ENCODE results near the gene MEIS2. TPM values are rescaled to one million over a fixed set of nuclear protein-coding genes. Genes with fewer than 3 reads are reported as not detected.

MEIS2 gene
- 40.3 TPM for total RNA-seq
- long read RNA-seq, full-length matches to known transcripts, result 3 of 42 reads
- long read RNA-seq, partial matches to known transcripts, result 10 of 42 reads
- long read RNA-seq, other reads (novel, unspliced or antisense), result 29 of 42 reads

DNA sequence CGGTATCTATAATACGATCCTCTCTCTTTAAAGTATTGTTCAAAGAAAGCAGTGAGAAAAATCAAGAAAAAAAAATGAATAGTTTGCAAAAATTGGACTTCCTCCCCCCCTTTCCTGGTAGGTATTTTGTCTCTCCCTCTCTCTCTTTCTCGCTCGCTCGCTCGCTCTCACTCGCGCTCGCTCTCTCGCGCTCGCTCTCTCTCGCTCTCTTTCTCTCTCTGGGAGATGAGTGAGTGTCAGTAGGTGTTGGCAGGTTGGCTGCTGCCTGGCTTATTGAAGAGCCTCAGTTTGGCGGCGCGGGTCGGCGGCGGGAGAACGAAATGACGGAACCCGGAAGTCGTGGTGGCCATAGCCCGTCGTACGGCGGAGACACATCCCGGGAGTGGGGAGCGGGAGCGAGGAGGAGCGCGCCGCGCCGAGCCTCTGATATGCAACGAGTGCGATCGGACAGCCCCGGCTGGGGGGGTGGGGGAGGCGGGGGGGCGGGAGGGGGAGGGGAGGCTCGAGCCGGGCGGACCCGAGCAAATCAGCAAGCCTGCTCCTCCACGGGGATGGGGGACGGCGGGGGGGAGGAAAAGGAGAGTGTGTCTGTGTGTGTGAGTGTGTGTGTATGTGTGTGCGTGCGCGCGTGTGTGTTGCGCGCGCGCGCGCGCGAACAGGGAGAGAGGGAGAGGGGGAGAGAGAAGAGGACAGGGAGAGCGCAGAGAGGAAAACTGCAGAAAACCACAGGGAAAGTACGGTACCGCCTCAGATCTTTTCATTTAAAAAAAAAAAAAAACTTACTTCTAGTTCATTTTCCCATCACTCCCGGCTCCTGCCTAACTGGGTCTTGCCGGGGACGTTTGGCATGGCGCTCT, at the start of gene MEIS2:
TSS of gene MEIS2 (minus strand) at position 441 of the 857 bp plus-strand sequence. CDS start 1,083 bp downstream, outside the sequence.
- intact Hi-C loops (cut with DNase I), result loop anchor here (5.0 kb wide), 3 partner anchors 218 to 513 kb away; no protein-coding TSS in a partner anchor
- peak; percentile 93 for DNase-seq (ENCODE audit: low spot score)

GRCh38 chr15:37149146-37149545, 48.8 kb upstream of the MEIS2 start:
- intact Hi-C loops (cut with DNase I), result no loop called here
- DNase-seq (ENCODE audit: low spot score), result no peak

GRCh38 chr15:37148714-37149113, 48.4 kb upstream of the MEIS2 start:
- intact Hi-C loops (cut with DNase I), result no loop called here
- DNase-seq (ENCODE audit: low spot score), result no peak

DNA sequence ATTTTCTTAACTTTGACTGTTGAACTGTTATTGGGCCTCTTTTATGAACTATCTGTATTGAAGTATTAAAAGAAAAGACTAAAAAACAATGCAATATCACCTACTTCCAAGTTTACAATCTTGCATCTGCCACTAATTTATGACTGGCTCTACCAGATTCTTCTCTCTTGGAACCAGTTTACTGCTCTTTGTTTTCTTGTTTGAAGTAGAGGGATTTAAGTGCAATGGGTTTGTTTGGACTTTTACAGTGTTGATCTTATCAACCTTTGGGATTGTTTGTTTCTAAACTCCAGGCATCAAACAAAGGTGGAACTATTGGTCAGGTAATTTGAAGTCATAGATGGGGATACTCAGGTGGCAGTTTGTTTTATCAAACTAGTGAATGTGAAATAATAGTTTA, 43.0 kb upstream of the MEIS2 start:
- DNase-seq (ENCODE audit: low spot score), result no peak
- intact Hi-C loops (cut with DNase I), result no loop called here

DNA sequence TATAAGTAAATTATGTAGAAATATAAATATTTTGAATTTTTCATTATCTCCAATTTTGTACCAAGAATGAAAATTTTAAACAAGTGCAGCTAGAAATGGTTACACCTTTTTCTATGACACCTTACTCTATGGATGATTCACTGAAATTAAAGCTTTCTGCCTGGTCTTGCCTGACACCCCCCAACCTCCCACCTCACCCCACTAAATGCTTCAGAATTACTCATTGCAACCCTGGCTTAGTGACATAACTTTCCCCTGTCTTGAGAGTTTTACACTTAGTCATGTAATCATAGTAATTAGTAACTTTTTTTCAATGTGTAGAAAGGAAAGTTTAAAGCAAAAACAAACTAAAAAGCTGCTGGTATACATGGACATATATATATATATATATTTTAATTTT, 42.0 kb upstream of the MEIS2 start:
- intact Hi-C loops (cut with DNase I), result no loop called here
- no peak for DNase-seq (ENCODE audit: low spot score)

- intact Hi-C loops (cut with DNase I), result no loop called here
- no peak for DNase-seq (ENCODE audit: low spot score)
Observed at GRCh38 chr15:37140531-37141058, 40.2 kb upstream of the MEIS2 start.

DNA sequence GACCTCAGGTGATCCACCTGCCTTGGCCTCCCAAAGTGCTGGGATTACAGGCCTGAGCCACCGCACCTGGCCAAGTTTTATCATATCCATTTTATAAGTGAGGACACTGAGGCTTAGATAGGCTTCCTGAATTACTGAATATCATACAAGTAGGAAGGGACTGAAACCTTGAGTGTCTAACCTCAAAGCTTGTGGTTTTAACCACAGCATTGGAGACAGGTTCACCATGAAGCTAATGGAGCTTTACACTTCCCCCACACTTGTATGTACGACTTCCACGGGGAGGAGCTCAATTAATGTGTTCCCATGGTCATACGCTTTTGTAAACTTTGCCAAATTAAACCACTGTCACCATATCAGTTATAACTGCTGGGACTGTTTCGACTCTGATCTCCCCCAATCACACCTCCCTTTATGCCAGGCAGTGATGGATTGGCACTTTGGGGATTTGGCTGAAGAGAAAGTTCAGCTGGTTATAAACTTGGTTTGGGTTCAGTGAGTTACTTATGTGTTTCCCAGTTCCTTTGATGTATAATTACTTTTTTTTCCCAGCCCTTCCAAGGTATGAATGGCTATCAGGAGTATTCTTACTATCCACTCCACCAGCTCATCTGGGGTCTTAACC, 38.4 kb upstream of the MEIS2 start:
- intact Hi-C loops (cut with DNase I), result loop anchor here (10.0 kb wide), 1 partner anchor 1624 kb away; no protein-coding TSS in a partner anchor
- DNase-seq (ENCODE audit: low spot score), result no peak

DNA sequence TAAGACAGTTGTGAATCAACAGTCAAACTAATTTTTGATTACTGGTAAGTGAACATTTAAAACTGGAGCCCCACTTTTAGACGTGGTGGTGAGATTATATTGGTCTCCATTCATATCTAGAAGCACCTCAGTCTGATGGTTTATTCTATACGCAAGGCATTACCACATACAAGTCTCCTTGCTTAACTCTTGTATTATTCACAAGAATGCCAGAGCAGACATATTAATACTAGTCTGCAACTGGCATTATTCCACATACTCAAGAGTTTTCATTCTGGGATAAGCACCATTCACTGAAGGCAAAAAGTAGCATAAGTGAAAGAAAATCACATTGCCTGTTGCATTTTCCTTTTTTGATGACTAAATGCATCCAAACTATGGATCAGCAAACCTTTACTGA, 36.9 kb upstream of the MEIS2 start:
- intact Hi-C loops (cut with DNase I), result loop anchor here (10.0 kb wide), 1 partner anchor 1622 kb away; no protein-coding TSS in a partner anchor
- no peak for DNase-seq (ENCODE audit: low spot score)

- DNase-seq (ENCODE audit: low spot score), result no peak
- intact Hi-C loops (cut with DNase I), result loop anchor here (10.0 kb wide), 1 partner anchor 1622 kb away; no protein-coding TSS in a partner anchor
Observed at GRCh38 chr15:37136666-37137065, 36.3 kb upstream of the MEIS2 start.

DNA sequence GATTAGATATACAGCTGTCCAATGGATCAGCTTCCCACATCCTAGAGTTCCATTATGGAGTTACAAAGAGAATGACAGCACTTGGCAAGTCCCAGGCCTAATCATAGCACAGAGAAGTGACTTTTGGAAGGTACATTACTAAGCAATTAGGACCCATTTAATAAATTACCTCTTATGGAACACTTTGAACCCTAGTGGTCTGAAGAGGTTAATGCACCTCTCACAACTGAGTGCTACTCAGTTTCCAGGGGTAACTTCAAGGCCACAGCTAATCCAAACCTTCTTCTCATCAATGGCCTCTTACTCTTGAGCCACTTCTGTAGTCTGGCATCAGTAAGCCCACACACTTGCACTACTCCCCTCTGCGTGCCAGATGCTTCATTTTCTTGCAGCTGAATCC, 34.9 kb upstream of the MEIS2 start:
- no peak for DNase-seq (ENCODE audit: low spot score)
- intact Hi-C loops (cut with DNase I), result loop anchor here (10.0 kb wide), 1 partner anchor 1620 kb away; no protein-coding TSS in a partner anchor

DNA sequence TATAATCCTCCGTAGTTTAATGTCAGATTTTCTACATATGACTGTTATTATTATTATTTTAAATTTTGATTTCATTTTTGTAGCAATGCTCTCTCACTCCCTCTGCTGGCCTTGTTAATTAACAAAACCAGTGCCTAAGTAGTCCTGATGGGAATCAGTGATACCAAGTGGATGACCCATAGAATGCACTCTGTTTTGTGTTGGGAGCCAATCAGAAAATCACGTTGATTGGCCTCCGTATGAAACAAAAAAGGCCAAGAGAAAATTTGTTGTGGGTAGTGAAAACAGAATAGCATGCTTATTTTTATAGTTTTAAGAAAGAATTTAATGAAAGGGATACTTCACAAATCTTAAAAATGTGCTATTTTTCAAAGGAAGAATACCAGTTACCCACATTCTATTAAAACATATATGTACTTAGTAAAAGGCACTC, 34.4 kb upstream of the MEIS2 start:
- DNase-seq (ENCODE audit: low spot score), result no peak
- intact Hi-C loops (cut with DNase I), result loop anchor here (1.0 to 10.0 kb wide), 2 partner anchors 251 to 1620 kb away; no protein-coding TSS in a partner anchor

- DNase-seq (ENCODE audit: low spot score), result no peak
- intact Hi-C loops (cut with DNase I), result loop anchor here (1.0 to 10.0 kb wide), 2 partner anchors 251 to 1619 kb away; no protein-coding TSS in a partner anchor
Observed at GRCh38 chr15:37134244-37134643, 33.9 kb upstream of the MEIS2 start.

DNA sequence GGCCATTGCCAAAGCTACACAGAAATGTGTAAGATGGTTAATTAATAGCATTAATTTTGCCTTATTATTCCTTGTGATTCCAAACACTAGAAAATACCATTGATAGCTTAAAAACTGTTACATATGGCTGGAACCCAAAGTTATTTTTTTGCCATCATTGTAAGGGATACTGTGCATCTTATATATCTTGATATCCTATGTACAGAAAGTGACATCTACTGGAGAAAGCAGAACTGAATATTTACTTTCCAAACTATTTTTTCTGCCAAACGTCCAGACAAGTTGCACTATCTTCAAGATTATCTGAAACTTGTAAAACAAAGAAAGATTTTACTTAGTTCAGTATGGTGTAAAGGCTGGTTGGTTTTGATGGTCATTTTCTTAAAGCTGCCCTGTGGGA, 33.3 kb upstream of the MEIS2 start:
- intact Hi-C loops (cut with DNase I), result loop anchor here (1.0 to 10.0 kb wide), 2 partner anchors 250 to 1619 kb away; no protein-coding TSS in a partner anchor
- no peak for DNase-seq (ENCODE audit: low spot score)

GRCh38 chr15:37132826-37133417, 32.6 kb upstream of the MEIS2 start:
- intact Hi-C loops (cut with DNase I), result loop anchor here (10.0 kb wide), 1 partner anchor 1618 kb away; no protein-coding TSS in a partner anchor
- no peak for DNase-seq (ENCODE audit: low spot score)

GRCh38 chr15:37131621-37132020, 31.3 kb upstream of the MEIS2 start:
- intact Hi-C loops (cut with DNase I), result loop anchor here (10.0 kb wide), 1 partner anchor 1617 kb away; no protein-coding TSS in a partner anchor
- no peak for DNase-seq (ENCODE audit: low spot score)

DNA sequence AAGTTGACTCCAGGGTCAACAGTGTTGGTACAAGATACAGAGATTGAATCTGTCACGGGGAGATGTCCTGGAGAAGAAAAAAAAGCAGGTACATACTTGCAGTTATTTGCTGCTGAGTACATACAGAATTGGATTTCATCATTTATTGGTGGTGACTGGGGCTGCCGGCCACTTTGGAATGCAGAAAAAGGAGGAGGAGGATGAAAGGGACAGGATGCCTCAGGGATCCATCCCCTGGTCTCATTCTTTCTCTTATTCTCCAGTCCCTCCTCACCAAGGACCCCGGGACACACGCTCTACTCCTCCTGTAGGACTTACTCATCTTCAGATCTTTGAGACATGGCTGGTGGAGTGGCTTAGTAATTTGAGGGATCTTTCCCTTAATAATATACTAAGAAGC, 30.0 kb upstream of the MEIS2 start:
- intact Hi-C loops (cut with DNase I), result loop anchor here (10.0 kb wide), 1 partner anchor 1616 kb away; no protein-coding TSS in a partner anchor
- DNase-seq (ENCODE audit: low spot score), result no peak

DNA sequence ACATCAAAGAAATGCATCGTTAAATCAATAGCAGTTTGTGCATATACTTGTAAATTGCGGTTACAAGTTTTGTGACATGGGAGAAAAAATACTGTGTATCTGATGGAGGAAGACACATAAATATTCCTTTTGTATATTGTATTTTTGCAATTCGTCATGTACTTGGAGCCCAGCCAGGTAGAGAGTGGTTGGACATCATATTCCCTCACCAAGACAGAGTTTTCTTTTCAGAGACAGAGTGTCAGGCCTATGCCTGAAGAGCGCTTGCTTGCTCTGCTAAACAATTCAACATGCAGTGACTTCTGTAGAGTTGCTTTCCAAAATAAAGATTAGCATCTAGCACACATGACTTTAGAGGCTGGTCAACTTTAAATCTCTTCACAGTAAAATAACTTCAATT, 24.8 kb upstream of the MEIS2 start:
- intact Hi-C loops (cut with DNase I), result no loop called here
- no peak for DNase-seq (ENCODE audit: low spot score)

GRCh38 chr15:37124331-37124730, 24.0 kb upstream of the MEIS2 start:
- intact Hi-C loops (cut with DNase I), result no loop called here
- no peak for DNase-seq (ENCODE audit: low spot score)

DNA sequence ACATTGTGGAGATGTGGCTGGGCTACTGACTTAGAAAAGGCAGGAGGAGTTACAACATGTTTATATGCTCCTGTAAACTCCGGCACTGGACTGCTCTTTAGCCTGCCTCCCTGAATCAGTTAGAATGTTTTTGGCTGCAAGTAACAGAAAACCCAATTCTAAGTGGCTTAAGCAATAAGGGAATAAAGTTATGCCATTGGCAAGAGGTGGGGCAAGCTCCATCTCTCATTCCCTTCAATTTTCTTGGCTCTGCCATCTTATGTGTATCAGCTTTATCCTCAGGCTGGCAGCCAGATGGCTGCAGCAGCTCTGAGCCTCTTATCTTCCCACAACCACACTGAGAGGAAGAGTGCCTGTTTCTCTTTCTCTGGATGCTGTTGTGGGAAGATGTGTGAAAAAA, 22.4 kb upstream of the MEIS2 start:
- no peak for DNase-seq (ENCODE audit: low spot score)
- intact Hi-C loops (cut with DNase I), result no loop called here
